Lower leg skin (tissue), 3 donors: ENCODE results near the gene ARRB2.

Experiments
- POLR2A ChIP-seq, 2 donors: fragments of 450-650 bp; IDR thresholded peaks; one replicate each; pipeline ENCODE4 v1.6.1; 2016 to 2017; ENCODE audit warnings: antibody characterized with exemption in 2 of 2, mild to moderate bottlenecking in 1 of 2, moderate library complexity in 1 of 2
- TF ChIP-seq, protein P1 (sequence below), 3 donors: fragments of 450-650 bp; IDR thresholded peaks; one replicate each; pipeline ENCODE4 v1.5.1; 2016; ENCODE audit warnings: antibody characterized with exemption in 3 of 3, mild to moderate bottlenecking in 3 of 3, moderate library complexity in 2 of 3

- TF ChIP-seq POLR2A (IDR thresholded peaks at IDR 0.05), result no peak
- TF ChIP-seq, protein P1, sequence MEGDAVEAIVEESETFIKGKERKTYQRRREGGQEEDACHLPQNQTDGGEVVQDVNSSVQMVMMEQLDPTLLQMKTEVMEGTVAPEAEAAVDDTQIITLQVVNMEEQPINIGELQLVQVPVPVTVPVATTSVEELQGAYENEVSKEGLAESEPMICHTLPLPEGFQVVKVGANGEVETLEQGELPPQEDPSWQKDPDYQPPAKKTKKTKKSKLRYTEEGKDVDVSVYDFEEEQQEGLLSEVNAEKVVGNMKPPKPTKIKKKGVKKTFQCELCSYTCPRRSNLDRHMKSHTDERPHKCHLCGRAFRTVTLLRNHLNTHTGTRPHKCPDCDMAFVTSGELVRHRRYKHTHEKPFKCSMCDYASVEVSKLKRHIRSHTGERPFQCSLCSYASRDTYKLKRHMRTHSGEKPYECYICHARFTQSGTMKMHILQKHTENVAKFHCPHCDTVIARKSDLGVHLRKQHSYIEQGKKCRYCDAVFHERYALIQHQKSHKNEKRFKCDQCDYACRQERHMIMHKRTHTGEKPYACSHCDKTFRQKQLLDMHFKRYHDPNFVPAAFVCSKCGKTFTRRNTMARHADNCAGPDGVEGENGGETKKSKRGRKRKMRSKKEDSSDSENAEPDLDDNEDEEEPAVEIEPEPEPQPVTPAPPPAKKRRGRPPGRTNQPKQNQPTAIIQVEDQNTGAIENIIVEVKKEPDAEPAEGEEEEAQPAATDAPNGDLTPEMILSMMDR (IDR thresholded peaks at IDR 0.05), result no peak
Measured at GRCh38 chr17:4673169-4673568, 37.3 kb upstream of the ARRB2 start.
